Smooth muscle cell of bladder (primary cell): ENCODE measurements around the gene EIF3M. TPM values are rescaled to one million over a fixed set of nuclear protein-coding genes. Genes with fewer than 3 reads are reported as not detected.

ENCODE experiments used
- total RNA-seq: library from RNA; depleted of rRNA; stranded (reverse); fragments of >200 nt; gene quantifications from 2 replicates; pipeline ENCODE4 v1.2.3, GENCODE V29; 2014

EIF3M gene
- total RNA-seq, result 337 and 435 TPM in 2 replicates

DNA sequence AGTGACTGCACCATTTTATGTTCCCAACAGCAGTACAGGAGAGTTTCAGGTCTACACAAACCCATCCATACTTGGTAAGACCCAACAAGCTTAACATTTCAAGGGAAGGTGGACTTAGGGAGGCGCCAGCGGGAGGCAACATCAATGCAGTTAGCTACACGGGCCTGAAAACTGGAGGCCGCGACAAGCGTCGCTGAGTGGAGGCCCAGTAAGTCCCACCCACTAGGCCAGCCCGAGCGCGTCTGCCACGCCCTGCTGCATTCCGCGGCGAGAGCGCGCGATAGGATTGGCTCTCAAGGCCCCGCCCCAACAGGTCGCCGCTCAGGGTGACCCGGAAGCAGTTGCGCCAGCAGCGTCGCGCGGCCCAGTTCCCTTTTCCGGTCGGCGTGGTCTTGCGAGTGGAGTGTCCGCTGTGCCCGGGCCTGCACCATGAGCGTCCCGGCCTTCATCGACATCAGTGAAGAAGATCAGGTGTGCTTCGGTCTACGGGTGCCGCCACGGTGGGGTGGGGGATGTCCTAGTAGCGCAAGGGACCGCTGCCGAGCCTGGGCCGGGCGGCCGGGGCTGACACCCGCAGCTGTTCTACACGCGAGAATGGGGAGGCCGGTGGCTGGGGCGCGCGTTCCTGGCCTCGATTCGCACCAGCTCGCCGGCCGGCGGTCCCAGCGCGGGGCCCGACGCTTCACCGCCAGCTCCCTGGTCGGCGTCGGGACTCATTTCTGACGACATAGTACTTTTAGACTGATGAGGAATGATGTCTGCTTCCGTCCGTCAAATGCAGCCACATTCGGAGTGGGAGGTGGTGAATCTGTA, at the start of gene EIF3M:
TSS of gene EIF3M (plus strand) at position 373 of the 813 bp plus-strand sequence. CDS start at position 430, 57 bp downstream.

Other genes starting within 250 kb of the EIF3M start
- under 0.01 and 1.1 TPM in 2 replicates for gene WT1, start 148.3 kb upstream of the EIF3M start, total RNA-seq
- gene CCDC73, start 210.8 kb downstream of the EIF3M start, total RNA-seq, result not detected in 2 replicates
- gene PRRG4, start 246.1 kb downstream of the EIF3M start, total RNA-seq, result under 0.01 and 0.09 TPM in 2 replicates